ENCODE data around the gene TMED8. TPM values are rescaled to one million over a fixed set of nuclear protein-coding genes. Genes with fewer than 3 reads are reported as not detected.

Gene TMED8
- total and polyA plus RNA-seq, 10 of the 15 experiments (the other 5 are each of a cell fraction or from before 2014, with no cell fraction given) = 7.3 to 39.1 (median 26.1) TPM

- no TSS peak for BruUV-seq (replicated peaks)
- H3K27me3 ChIP-seq (replicated peaks in 1 of 2; ENCODE audit: control insufficient read depth in 2 of 2, insufficient read depth in 2 of 2, low read length in 1 of 2) = no peaks in the 10 kb centered on the region
- RAD21 ChIA-PET (ENCODE audit: unreplicated experiment) = interaction anchor here (0.9 to 1.8 kb wide), 9 partner anchors 11 to 83 kb away, joined by 3 to 21 read pairs (median 4); partner anchors contain the start of genes GSTZ1 and POMT2
- peak overlapping the region; percentile 95 for H3K9ac ChIP-seq (ENCODE audit: control insufficient read depth, insufficient read depth, low read length)
- SMC1A ChIA-PET (ENCODE audit: uncharacterized antibody, unreplicated experiment) = interaction anchor here (0.7 to 1.4 kb wide), 9 partner anchors 10 to 180 kb away, joined by 3 to 8 read pairs (median 4); partner anchors contain the start of gene GSTZ1
- H3K79me2 ChIP-seq (ENCODE audit: control insufficient read depth, insufficient read depth, low read length) = peaks cover 53% of the 10 kb centered on the region
- no peaks in the 10 kb centered on the region for H3K36me3 ChIP-seq (ENCODE audit: control insufficient read depth in 2 of 2, insufficient read depth in 2 of 2, low read length in 1 of 2)
- H2AFZ ChIP-seq (ENCODE audit: control insufficient read depth, low read depth, low read length) = peak overlapping the region; percentile 99
- peak overlapping the region; percentile 89 for H3K27ac ChIP-seq (ENCODE audit: control insufficient read depth, insufficient read depth)
- peak overlapping the region; percentile 73 for H3K4me2 ChIP-seq (ENCODE audit: control insufficient read depth, insufficient read depth)
- no peaks in the 10 kb centered on the region for H4K20me1 ChIP-seq (ENCODE audit: control insufficient read depth, insufficient read depth)
- intact Hi-C loops (cut with micrococcal nuclease; ENCODE audit: unreplicated experiment) = loop anchor here (2.0 kb wide), 1 partner anchor 83 kb away; the partner anchor contains the start of gene AHSA1
- CTCF ChIA-PET = interaction anchor here (0.6 to 2.1 kb wide), 8 partner anchors 18 to 277 kb away, joined by 3 to 10 read pairs (median 5); partner anchors contain the start of genes GSTZ1 and POMT2
- 1% methylated on average over 24 of the region's 24 CpGs for WGBS (ENCODE audit: insufficient coverage, insufficient replicate concordance, low lambda C conversion rate, missing lambda C conversion rate)
- in situ Hi-C loops (cut with MboI) = no loop called here
- peaks cover 15% of the 10 kb centered on the region for H3K4me1 ChIP-seq (ENCODE audit: control insufficient read depth, insufficient read depth, low read length)
- ATAC-seq (peak; percentile 29), FAIRE-seq (peak; percentile 13), DNase-seq (ENCODE audit: low read depth, low spot score) (no peak)
- no peaks in the 10 kb centered on the region for H3K9me3 ChIP-seq (replicated peaks; ENCODE audit: control insufficient read depth, insufficient read depth, low read length)
- POLR2A ChIA-PET = interaction anchor here (1.0 to 1.4 kb wide), 4 partner anchors 12 to 82 kb away, joined by 3 to 7 read pairs (median 4); partner anchors contain the start of genes AHSA1, GSTZ1 and POMT2
- TF ChIP-seq NR2C1 (IDR thresholded peaks at IDR 0.05) (no peak), BACH1 (IDR thresholded peaks at IDR 0.05; ENCODE audit: borderline replicate concordance) (no peak), NR2F1 (conservative IDR thresholded peaks at IDR 0.05) (no peak), CEBPZ (IDR thresholded peaks at IDR 0.05; ENCODE audit: low read depth, low read length) (no peak)
- peak overlapping the region; percentile 83 for H3K4me3 ChIP-seq
These were observed 722 bp downstream of the TMED8 start for GRCh38 chr14:77375973-77376770.
